Large intestine (tissue), 3 donors: Measurements from ENCODE around the gene PRADC1. TPM values are rescaled to one million over a fixed set of nuclear protein-coding genes. Genes with fewer than 3 reads are reported as not detected.
A peak's percentile ranks its signal among the peaks of the same experiment; 100 is the strongest.

Source experiments
- DNase-seq, 2 donors: peaks; one replicate each; pipeline versions ENCODE4 v3.0.0 to v3.0.0-alpha.2; 2013
- H3K27ac ChIP-seq: one replicate; pipeline ENCODE4 v1.5.1; 2013; ENCODE audit warnings: low read length
- H3K27me3 ChIP-seq: 2 replicates; pipeline ENCODE4 v1.6.1; 2013; ENCODE audit warnings: low read length; ENCODE audit not compliant: control insufficient read depth, insufficient read depth
- H3K36me3 ChIP-seq: 2 replicates; pipeline ENCODE4 v1.6.1; 2013; ENCODE audit warnings: low read length; ENCODE audit not compliant: control insufficient read depth, insufficient read depth
- H3K4me1 ChIP-seq: one replicate; pipeline ENCODE4 v1.6.1; 2013; ENCODE audit warnings: low read length; ENCODE audit not compliant: control insufficient read depth, insufficient read depth
- H3K4me3 ChIP-seq: one replicate; pipeline ENCODE4 v1.5.1; 2013; ENCODE audit warnings: low read length
- H3K9me3 ChIP-seq: one replicate; pipeline ENCODE4 v1.6.1; 2013; ENCODE audit warnings: mild to moderate bottlenecking, low read depth, low read length, moderate library complexity; ENCODE audit not compliant: control insufficient read depth
- WGBS: methylation state at CpG from one replicate; pipeline ENCODE4 v1.1.5; 2013; ENCODE audit warnings: low lambda C conversion rate; ENCODE audit not compliant: insufficient coverage; 5-methylcytosine and 5-hydroxymethylcytosine counted together
- polyA plus RNA-seq: library from polyadenylated mRNA; unstranded; fragments of 120-200 nt; gene quantifications from one replicate; pipeline ENCODE4 v1.2.1, GENCODE V29; 2013

The PRADC1 gene
- polyA plus RNA-seq, 1 donor, result 13.5 TPM

GRCh38 chr2:73217826-73218225, 15.2 kb downstream of the PRADC1 start:
- H3K27me3 ChIP-seq, result no peaks in the 10 kb centered on the region
- H3K4me3 ChIP-seq, result no peak overlapping the region
- H3K27ac ChIP-seq, result no peak overlapping the region
- H3K9me3 ChIP-seq, result no peaks in the 10 kb centered on the region
- H3K4me1 ChIP-seq, result peaks cover 4% of the 10 kb centered on the region
- H3K36me3 ChIP-seq, result peaks cover 41% of the 10 kb centered on the region
- DNase-seq, result no peak
- no CpG with 5 or more reads among the region's 2 CpGs for WGBS

GRCh38 chr2:73217160-73217559, 15.9 kb downstream of the PRADC1 start:
- peaks cover 6% of the 10 kb centered on the region for H3K4me1 ChIP-seq
- no peaks in the 10 kb centered on the region for H3K9me3 ChIP-seq
- no peak for DNase-seq
- no peak overlapping the region for H3K27ac ChIP-seq
- no CpG with 5 or more reads among the region's 5 CpGs for WGBS
- H3K27me3 ChIP-seq, result no peaks in the 10 kb centered on the region
- no peak overlapping the region for H3K4me3 ChIP-seq
- peaks cover 34% of the 10 kb centered on the region for H3K36me3 ChIP-seq

GRCh38 chr2:73215254-73215653, 17.8 kb downstream of the PRADC1 start:
- Histone ChIP-seq H3K4me1 (peaks cover 6% of the 10 kb centered on the region), H3K4me3 (peak overlapping the region; percentile 85), H3K9me3 (no peaks in the 10 kb centered on the region), H3K27me3 (no peaks in the 10 kb centered on the region), H3K36me3 (peaks cover 15% of the 10 kb centered on the region), H3K27ac (no peak overlapping the region)
- WGBS, result 50% methylated on average over 2 of the region's 4 CpGs
- DNase-seq, result no peak

- H3K36me3 ChIP-seq, result peaks cover 9% of the 10 kb centered on the region
- peaks cover 6% of the 10 kb centered on the region for H3K4me1 ChIP-seq
- peak; percentile 70 to 81 for DNase-seq
- H3K27me3 ChIP-seq, result no peaks in the 10 kb centered on the region
- no peaks in the 10 kb centered on the region for H3K9me3 ChIP-seq
- H3K27ac ChIP-seq, result peak within 1 kb of the TSS; percentile 51
- WGBS, result 0% methylated on average over 4 of the region's 64 CpGs
- H3K4me3 ChIP-seq, result peak within 1 kb of the TSS; percentile 85
Observed at GRCh38 chr2:73214120-73215035, 18.7 kb downstream of the PRADC1 start, which contains the start of gene SMYD5. TSS of gene SMYD5 (plus strand) at chr2:73214245. CDS start at chr2:73214267, 22 bp downstream.

GRCh38 chr2:73212448-73213176, 20.4 kb downstream of the PRADC1 start:
- Histone ChIP-seq H3K27ac (no peak overlapping the region), H3K4me1 (peaks cover 6% of the 10 kb centered on the region), H3K36me3 (no peaks in the 10 kb centered on the region), H3K27me3 (no peaks in the 10 kb centered on the region), H3K4me3 (no peak overlapping the region), H3K9me3 (no peaks in the 10 kb centered on the region)
- DNase-seq, result peak; percentile 55 to 63
- 0% methylated on average over 1 of the region's 20 CpGs for WGBS

- H3K4me1 ChIP-seq, result peaks cover 6% of the 10 kb centered on the region
- no peaks in the 10 kb centered on the region for H3K9me3 ChIP-seq
- DNase-seq, result no peak
- WGBS, result no CpG with 5 or more reads among the region's 7 CpGs
- no peak overlapping the region for H3K4me3 ChIP-seq
- no peak overlapping the region for H3K27ac ChIP-seq
- no peaks in the 10 kb centered on the region for H3K36me3 ChIP-seq
- H3K27me3 ChIP-seq, result no peaks in the 10 kb centered on the region
Observed at GRCh38 chr2:73212098-73212447, 21.0 kb downstream of the PRADC1 start.

GRCh38 chr2:73210696-73211095, 22.3 kb downstream of the PRADC1 start:
- WGBS, result no CpG with 5 or more reads among the region's 6 CpGs
- H3K4me1 ChIP-seq, result peaks cover 6% of the 10 kb centered on the region
- DNase-seq, result no peak

GRCh38 chr2:73210019-73210418, 23.0 kb downstream of the PRADC1 start:
- no peaks in the 10 kb centered on the region for H3K9me3 ChIP-seq
- no peak overlapping the region for H3K4me3 ChIP-seq
- no peaks in the 10 kb centered on the region for H3K36me3 ChIP-seq
- 50% methylated on average over 2 of the region's 4 CpGs for WGBS
- no peak overlapping the region for H3K27ac ChIP-seq
- peaks cover 9% of the 10 kb centered on the region for H3K27me3 ChIP-seq
- peaks cover 2% of the 10 kb centered on the region for H3K4me1 ChIP-seq
- no peak for DNase-seq

More at GRCh38 chr2:73210696-73211095, 22.3 kb downstream of the PRADC1 start:
- H3K27me3 ChIP-seq, result peaks cover 3% of the 10 kb centered on the region
- no peaks in the 10 kb centered on the region for H3K36me3 ChIP-seq
- no peaks in the 10 kb centered on the region for H3K9me3 ChIP-seq
- H3K4me3 ChIP-seq, result no peak overlapping the region
- no peak overlapping the region for H3K27ac ChIP-seq

- Histone ChIP-seq H3K4me1 (peaks cover 2% of the 10 kb centered on the region), H3K4me3 (no peak overlapping the region), H3K27me3 (peaks cover 24% of the 10 kb centered on the region), H3K36me3 (no peaks in the 10 kb centered on the region), H3K9me3 (peaks cover under 1% of the 10 kb centered on the region), H3K27ac (no peak overlapping the region)
- no peak for DNase-seq
- WGBS, result no CpG with 5 or more reads among the region's 3 CpGs
Observed at GRCh38 chr2:73208258-73208657, 24.8 kb downstream of the PRADC1 start.

GRCh38 chr2:73205611-73206010, 27.4 kb downstream of the PRADC1 start:
- H3K4me1 ChIP-seq, result peaks cover 6% of the 10 kb centered on the region
- no peak overlapping the region for H3K27ac ChIP-seq
- no peak overlapping the region for H3K4me3 ChIP-seq
- H3K36me3 ChIP-seq, result no peaks in the 10 kb centered on the region
- H3K9me3 ChIP-seq, result peaks cover 3% of the 10 kb centered on the region
- WGBS, result no CpG with 5 or more reads among the region's 6 CpGs
- H3K27me3 ChIP-seq, result peaks cover 48% of the 10 kb centered on the region
- no peak for DNase-seq
